BE2C (cell line): Measurements from ENCODE around the gene THSD4.
"Not testable (repeated sequence)": the region's sequence is repeated elsewhere in the genome, so short reads cannot be mapped to it uniquely, and the experiment has no call there.

Experiments used
- DNase-seq: peaks from one replicate; pipeline ENCODE4 v3.0.0-alpha.2; 2020
- H3K27me3 ChIP-seq: fragments of 250-450 bp; sonication (Bioruptor Pico); 2 replicates; pipeline ENCODE4 v1.5.1; 2020; ENCODE audit warnings: mild to moderate bottlenecking
- H3K36me3 ChIP-seq: fragments of 250-450 bp; sonication (Bioruptor Pico); 2 replicates; pipeline ENCODE4 v1.5.1; 2020; ENCODE audit warnings: mild to moderate bottlenecking
- H3K4me1 ChIP-seq: fragments of 250-450 bp; sonication (Bioruptor Pico); 2 replicates; pipeline ENCODE4 v1.5.1; 2020
- H3K4me3 ChIP-seq: 2 replicates; pipeline ENCODE4 v1.5.1; 2011; ENCODE audit warnings: low read depth, low read length
- H3K9me3 ChIP-seq: fragments of 250-450 bp; sonication (Bioruptor Pico); 2 replicates; pipeline ENCODE4 v1.5.1; 2020
- TF ChIP-seq, protein P1 (sequence below): IDR thresholded peaks from 2 replicates; pipeline ENCODE4 v1.5.1; 2012; ENCODE audit warnings: mild to moderate bottlenecking, low read depth, low read length

The THSD4 gene

GRCh38 chr15:71162309-71162708, 47.0 kb downstream of the THSD4 start:
- Histone ChIP-seq H3K4me3 (no peak overlapping the region), H3K36me3 (no peaks in the 10 kb centered on the region), H3K27me3 (no peaks in the 10 kb centered on the region), H3K9me3 (no peaks in the 10 kb centered on the region), H3K4me1 (no peaks in the 10 kb centered on the region)
- TF ChIP-seq, protein P1, sequence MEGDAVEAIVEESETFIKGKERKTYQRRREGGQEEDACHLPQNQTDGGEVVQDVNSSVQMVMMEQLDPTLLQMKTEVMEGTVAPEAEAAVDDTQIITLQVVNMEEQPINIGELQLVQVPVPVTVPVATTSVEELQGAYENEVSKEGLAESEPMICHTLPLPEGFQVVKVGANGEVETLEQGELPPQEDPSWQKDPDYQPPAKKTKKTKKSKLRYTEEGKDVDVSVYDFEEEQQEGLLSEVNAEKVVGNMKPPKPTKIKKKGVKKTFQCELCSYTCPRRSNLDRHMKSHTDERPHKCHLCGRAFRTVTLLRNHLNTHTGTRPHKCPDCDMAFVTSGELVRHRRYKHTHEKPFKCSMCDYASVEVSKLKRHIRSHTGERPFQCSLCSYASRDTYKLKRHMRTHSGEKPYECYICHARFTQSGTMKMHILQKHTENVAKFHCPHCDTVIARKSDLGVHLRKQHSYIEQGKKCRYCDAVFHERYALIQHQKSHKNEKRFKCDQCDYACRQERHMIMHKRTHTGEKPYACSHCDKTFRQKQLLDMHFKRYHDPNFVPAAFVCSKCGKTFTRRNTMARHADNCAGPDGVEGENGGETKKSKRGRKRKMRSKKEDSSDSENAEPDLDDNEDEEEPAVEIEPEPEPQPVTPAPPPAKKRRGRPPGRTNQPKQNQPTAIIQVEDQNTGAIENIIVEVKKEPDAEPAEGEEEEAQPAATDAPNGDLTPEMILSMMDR, result no peak
- DNase-seq, result no peak

DNA sequence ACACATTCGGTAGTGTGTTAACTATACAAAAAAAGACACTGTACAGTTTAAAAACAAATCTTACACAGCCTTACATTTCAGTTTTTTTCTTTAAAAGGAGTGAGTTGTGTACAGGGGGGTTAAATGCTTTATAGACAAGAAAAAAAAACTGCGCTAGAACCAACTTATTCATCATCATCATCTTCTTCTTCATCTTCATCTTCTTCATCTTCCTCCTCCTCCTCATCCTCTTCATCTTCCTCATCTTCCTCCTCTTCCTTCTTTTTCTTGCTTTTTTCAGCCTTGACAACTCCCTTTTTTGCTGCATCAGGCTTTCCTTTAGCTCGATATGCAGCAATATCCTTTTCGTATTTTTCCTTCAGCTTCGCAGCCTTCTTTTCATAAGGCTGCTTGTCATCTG, 49.3 kb downstream of the THSD4 start:
- not testable (repeated sequence) for H3K36me3 ChIP-seq

GRCh38 chr15:71167445-71168165, 52.3 kb downstream of the THSD4 start:
- no peak for DNase-seq
- TF ChIP-seq, protein P1, result no peak
- H3K27me3 ChIP-seq, result no peaks in the 10 kb centered on the region
- H3K9me3 ChIP-seq, result no peaks in the 10 kb centered on the region
- no peaks in the 10 kb centered on the region for H3K4me1 ChIP-seq
- no peaks in the 10 kb centered on the region for H3K36me3 ChIP-seq
- no peak overlapping the region for H3K4me3 ChIP-seq

More for the DNA sequence above, 49.3 kb downstream of the THSD4 start:
- DNase-seq, H3K4me3 ChIP-seq, H3K9me3 ChIP-seq, H3K27me3 ChIP-seq, H3K4me1 ChIP-seq: not testable (repeated sequence)

GRCh38 chr15:71168166-71168834, 53.0 kb downstream of the THSD4 start:
- Histone ChIP-seq H3K4me1 (no peaks in the 10 kb centered on the region), H3K4me3 (no peak overlapping the region), H3K9me3 (no peaks in the 10 kb centered on the region), H3K36me3 (no peaks in the 10 kb centered on the region), H3K27me3 (no peaks in the 10 kb centered on the region)
- no peak for DNase-seq
- TF ChIP-seq, protein P1, result no peak

- H3K27me3 ChIP-seq, result no peaks in the 10 kb centered on the region
- no peaks in the 10 kb centered on the region for H3K4me1 ChIP-seq
- DNase-seq, result no peak
- H3K36me3 ChIP-seq, result no peaks in the 10 kb centered on the region
- H3K4me3 ChIP-seq, result no peak overlapping the region
- no peaks in the 10 kb centered on the region for H3K9me3 ChIP-seq
- TF ChIP-seq, protein P1, result no peak
These were observed 54.9 kb downstream of the THSD4 start for GRCh38 chr15:71170163-71170562.

DNA sequence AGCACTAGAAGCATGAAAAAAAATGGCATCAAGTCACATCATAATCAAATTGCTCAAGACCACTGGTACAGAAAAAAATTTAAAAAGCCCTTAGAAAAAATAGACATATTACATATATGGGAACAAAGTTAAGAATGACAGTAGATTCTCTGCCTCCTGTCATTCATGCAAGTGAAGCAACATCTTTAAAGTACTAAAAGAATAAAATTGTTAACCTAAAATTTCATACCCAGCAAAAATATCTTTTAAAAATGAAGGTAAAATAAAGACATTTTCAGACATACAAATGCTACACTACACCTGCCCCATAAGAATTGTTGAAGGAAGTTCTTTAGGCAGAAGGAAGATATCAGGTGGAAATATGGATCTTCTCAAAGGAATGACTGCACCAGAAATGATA, 55.9 kb downstream of the THSD4 start:
- TF ChIP-seq, protein P1, result no peak
- no peak for DNase-seq
- Histone ChIP-seq H3K36me3 (no peaks in the 10 kb centered on the region), H3K27me3 (no peaks in the 10 kb centered on the region), H3K9me3 (no peaks in the 10 kb centered on the region), H3K4me3 (no peak overlapping the region), H3K4me1 (no peaks in the 10 kb centered on the region)

DNA sequence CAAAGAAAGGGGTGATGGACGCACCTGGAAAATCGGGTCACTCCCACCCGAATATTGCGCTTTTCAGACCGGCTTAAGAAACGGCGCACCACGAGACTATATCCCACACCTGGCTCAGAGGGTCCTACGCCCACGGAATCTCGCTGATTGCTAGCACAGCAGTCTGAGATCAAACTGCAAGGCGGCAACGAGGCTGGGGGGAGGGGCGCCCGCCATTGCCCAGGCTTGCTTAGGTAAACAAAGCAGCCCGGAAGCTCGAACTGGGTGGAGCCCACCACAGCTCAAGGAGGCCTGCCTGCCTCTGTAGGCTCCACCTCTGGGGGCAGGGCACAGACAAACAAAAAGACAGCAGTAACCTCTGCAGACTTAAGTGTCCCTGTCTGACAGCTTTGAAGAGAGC, 59.1 kb downstream of the THSD4 start:
- not testable (repeated sequence) for H3K36me3 ChIP-seq, H3K4me3 ChIP-seq, H3K27me3 ChIP-seq, H3K4me1 ChIP-seq, DNase-seq, H3K9me3 ChIP-seq
